Stimulated activated naive CD4-positive, alpha-beta T cell treated with Interleukin-2 at 50 U/mL for 16 hours (primary cell): ENCODE measurements around the gene BLOC1S3.
A peak's percentile ranks its signal among the peaks of the same experiment; 100 is the strongest.

Source experiments
- DNase-seq: peaks from one replicate; lab custom pipeline; 2025; lab: John Stamatoyannopoulos, UW

BLOC1S3 gene, protein sequence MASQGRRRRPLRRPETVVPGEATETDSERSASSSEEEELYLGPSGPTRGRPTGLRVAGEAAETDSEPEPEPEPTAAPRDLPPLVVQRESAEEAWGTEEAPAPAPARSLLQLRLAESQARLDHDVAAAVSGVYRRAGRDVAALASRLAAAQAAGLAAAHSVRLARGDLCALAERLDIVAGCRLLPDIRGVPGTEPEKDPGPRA

DNA sequence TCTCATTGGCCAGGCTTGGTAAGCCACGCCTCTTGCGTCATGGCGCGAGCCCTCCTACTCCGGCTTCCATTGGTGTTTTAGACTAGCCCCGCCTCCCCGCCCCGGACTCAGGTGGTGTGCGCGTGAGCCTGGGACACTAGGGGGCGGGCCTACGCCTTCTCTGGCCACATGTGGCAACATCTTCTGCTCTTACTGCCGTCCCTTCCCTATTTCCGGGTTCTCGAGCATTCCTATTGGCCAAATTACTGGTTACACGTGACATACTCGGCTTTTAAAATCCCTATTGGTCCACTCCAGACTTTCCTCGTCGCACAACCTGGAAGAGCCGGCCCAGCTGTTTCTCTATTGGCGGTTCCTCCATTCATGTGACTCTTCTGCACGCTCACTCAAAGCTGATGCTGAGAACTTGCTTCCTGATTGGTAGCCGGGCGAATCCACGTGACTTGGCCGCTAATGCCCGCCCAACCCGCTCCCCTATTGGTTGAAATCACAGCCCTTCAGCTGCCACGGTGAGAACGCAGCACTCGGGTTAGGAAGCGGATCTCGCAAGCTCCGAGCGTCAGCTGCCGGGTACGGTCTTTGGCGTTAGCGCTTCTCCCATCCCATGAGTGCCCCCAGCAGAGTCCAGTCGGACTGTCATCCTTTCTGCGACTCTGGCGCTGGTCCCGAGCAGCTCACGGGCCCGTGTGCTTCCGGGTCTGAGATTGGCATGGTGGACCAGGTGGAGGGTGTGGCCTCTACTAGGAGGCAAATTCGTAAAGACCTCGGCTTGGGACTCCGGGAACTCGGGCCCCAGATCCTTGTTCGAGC is at the start of gene BLOC1S3:
TSS of gene BLOC1S3 (plus strand) at position 523 of the 810 bp plus-strand sequence. CDS start 513 bp downstream, outside the sequence.
- peak; percentile 100 for DNase-seq

DNA sequence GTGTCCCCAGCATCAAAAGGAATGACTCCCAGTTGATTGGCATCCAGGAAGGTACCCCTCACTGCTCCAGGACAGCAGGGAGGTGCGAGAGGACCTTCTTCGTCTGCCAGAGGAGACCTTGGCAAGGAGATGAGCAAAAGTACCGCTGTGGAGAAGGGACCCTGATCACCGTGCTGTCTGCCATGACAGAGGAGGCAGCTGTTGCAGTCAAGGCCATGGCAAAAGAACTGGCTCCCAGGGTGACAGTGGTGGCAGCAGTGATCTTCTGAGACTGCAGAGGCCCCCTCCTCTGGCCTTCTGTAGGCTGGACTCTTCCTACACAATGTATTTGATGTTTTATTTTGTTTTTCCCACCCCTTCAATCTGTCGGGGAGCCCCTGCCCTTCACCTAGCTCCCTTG is 49.8 kb upstream of the BLOC1S3 start:
- no peak for DNase-seq

DNA sequence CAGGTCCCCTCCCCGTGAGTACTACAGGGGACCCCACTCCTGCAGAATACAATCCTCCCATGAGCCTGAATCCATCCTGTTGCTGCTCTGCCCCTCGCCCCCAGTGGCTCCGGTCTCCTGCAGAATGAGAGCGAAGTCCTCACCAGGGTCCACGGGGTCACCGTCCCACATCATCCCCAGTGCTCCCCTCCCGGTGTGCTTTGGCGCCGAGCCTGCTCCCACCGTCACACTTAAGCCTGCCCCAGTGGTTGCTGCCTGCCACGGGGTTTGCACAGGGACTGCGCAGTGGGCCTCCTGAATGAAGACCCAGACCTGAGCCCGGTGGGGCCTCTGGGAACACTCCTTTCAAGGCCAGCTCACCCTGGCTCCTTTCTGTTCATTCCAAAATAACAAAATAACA is 48.3 kb upstream of the BLOC1S3 start:
- no peak for DNase-seq

DNA sequence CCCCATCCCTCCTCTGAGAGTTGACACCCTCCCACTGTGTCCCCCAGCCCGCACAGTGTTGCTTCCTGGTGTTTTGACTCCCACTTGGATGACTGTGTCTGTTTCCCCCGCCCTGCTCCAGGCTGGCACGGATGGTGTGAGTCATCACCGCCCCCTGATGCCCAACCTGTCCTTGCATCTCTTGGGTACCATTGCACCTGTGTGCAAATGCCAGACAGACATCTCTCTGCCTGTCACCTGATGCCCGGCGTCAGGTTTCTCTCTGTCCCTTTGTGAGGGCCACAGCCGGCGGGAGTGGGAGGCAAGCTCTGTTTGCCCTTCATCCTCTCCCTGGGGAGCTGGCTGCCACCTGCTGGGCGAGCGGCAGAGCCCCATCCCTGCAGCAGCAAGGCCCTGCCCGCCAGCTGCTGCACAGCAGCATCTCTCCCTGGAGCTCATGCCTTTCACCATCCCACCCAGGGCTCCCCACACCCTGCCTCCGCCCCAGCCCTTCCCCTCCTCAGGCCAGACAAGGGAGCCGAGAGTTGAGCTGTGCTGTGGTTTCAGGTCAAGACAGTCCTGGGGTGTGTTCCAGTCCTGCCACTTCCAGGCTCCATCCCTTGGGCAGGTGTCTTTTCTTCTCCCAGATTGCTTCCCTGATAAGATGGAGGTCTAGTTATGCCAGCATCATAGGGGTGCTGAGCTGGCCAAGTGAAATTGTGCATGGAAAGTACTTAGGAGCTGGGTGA is 47.5 kb upstream of the BLOC1S3 start:
- peak; percentile 6 for DNase-seq

DNA sequence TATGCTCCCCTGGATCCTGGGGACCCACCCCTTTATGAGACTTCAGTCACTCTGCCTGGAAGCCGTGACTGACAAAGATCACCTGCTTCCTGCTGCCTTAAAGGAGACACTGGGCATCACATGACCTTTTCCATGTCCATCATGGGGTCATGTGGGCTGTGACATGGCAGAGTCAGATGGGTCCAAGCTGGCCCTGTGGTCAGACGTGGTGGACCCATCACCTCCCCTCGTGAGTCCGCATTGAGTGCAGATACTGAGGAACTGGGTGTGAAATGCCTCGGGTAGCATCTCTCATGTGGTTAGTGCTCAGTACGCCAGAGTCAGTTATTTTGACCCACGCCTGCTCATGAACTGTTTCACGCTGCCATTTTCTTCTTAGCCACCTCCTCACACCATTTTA is 44.9 kb upstream of the BLOC1S3 start:
- no peak for DNase-seq

DNA sequence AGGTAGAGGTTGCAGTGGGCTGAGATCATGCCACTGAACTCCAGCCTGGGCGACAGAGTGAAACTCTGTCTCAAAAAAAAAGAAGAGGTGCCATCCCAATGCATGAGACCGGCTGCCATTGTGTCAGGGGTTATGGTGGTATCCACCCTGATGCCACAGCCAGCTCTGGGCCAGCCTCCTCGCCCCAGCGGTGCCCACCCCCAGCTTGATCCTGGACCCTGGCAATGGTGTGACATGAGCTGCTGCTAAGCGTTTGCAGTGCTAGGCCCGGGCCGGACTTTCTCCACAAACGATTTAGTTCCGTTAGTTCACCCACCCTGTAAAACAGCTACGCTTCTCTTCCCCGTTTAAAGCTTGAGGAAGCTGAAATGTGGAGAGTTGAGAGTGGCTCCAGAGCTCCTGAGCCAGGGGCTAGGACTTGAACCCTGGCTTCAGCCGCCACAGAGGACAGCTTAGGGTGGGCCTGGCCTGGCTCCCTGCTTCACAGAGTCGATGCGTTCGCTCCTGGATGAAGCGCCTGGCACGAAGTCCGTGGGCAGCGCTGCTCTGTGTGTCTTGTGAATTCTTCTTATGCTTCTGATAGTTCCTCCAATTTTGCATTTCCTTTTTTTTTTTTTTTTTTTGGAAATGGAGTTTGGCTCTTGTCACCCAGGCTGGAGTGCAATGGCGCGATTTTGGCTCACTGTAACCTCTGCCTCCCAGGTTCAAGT is 43.3 kb upstream of the BLOC1S3 start:
- no peak for DNase-seq

DNA sequence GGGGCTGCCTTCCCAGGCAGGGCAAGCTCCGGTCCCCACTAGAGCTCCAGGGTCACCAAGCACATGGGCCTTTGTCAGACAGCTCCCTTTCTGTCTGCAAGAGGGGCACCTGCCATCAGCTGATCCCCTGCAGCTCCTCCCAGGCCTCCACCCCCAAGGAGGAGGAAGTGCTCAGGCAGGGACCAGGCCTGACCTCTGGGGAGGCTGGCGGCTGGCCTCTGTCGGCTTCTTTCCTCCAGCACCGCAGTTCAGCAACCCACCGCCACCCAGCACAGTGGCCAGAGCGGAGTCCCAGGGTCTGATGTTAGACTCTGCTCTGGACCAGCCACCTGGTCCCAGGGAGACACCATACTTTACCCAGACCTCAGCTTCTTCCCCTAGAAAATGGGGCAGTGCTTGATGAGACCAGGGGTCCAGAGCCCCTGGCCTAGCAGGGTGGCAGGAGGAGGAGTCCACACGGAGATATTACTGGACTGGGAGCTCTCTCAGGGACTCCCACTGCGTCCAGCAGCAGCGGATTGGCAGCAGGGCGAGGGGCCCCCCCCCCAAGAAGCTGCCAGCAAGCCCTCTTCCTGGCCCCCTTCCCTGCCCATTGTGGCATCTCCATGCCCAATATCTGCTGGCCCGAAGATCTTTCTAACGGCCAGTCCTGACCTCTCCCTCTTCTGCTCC is 41.9 kb upstream of the BLOC1S3 start:
- DNase-seq, result no peak

DNA sequence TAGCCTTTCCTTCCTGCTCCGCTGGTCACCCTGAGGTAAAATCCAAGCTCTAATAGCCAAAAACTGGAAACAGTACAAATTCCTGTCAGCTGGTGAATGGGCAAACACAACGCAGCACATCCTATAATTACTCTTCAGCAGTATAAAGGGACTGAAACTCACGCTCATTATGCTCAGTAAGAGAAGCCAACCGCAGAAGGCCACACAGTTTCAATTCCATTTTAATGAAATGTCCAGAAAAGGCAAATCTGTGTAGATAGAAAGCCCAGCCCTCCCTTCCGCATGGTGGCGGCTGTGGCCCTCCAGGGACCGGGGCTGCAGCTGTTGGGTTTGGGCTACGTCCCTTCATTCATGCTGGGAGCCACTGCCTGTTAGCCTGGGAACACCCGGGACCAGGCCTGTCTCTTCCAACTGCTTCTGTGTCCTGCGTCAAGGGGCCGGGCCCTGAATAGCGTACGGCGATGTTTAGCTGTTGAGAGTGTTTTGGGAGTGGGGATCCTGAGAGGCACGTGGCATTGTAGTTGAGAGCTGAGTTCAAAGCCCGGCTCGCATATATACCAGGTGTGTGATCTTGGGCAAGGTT is 41.3 kb upstream of the BLOC1S3 start:
- DNase-seq, result no peak

DNA sequence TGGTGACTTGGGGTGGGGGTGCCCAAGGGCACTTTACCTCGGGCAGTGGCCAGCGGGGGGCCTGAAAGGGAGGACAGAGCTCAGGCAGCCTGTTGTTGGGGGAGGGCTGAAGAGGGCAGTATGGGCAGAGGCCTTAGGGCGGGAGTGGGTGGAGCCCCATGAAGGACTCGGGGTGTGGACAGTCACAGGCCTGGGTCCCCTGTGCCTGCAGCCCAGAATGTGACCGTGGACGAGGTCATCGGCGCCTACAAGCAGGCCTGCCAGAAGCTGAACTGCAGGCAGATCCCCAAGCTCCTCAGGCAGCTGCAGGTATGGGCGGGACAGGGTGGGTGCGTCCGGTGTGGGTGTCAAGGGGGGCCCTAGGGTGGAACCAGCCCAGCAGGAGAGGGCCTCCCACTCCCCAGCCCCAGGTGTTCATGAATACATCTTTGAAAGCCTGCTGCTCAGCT is 40.3 kb upstream of the BLOC1S3 start:
- no peak for DNase-seq

DNA sequence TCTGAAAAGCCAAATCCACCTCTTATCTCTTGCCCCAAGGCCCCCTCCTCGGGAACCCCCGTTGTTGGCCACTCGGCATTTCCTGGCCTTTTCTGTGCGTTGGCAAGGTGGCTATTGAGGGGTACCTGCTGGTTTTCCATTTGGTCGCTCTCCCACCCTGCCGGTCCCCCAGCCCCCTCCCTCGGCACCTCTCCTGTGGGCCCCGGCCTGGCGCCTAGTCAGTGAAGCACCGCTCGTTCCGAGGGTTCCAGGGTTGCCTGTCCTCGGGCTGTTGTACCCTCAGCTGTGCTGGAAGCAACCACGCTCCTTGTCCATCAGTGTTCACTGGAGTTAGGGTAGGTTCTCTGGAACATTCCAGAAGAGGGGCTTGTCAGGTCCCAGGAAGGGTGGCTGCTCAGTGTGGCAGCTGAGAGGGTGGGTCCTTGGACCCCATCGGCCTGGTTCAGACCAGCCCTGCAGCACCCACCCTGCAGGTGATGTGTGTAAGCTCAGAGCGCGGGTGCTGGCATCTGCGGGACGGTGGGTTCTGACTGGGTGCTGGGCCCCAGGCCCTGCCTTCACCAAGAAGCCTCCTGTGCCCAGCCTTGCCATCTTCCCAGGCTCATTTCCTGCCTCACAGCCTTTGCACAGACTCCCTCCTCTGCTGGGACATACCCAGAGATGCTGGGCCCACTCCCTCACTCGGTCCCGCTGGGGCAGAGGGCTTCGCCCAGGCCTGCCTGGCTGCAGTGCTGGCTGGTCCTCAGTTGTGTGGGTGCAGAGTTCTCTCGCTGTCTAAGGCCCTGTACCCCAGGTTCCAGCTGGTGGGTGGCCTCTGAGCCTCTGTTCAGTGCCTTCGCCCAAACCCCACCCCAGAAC is 39.1 kb upstream of the BLOC1S3 start:
- DNase-seq, result no peak

DNA sequence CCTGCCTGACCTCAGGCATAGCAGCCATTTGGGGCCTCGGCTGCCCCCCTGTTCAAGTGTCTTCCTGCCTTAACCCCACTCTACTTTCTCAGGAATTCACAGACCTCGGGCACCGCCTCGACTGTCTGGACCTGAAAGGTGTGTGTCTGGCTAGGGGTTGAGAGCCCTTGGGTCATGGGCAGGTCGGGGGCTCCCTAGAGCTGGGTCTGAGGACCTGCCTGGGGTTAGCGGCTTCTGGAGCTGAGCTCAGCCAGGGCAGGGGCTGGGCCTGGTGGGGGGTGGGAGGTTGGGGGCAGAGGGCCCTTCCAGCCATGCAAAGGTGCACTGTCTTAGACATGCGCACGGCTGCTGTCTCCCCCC is 38.5 kb upstream of the BLOC1S3 start:
- no peak for DNase-seq

DNA sequence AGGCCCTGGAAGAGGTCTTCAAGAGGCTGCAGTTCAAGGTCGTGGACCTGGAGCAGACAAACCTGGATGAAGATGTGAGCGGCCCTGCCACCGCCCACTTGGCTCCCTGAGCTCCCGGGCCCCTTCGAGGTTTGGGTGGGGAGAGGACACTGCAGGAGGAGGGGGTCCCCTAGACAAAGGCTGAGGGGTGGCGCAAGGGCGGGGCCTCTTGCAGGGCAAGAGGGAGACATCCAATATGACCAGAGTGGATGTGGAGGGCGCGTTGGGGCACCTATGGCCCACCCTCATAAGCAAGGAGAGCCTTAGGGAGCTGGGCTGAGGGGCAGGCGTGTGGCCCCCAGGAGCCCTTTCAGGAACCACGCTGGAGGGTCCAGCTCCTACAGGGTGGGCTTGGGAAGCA is 38.1 kb upstream of the BLOC1S3 start:
- DNase-seq, result no peak

DNA sequence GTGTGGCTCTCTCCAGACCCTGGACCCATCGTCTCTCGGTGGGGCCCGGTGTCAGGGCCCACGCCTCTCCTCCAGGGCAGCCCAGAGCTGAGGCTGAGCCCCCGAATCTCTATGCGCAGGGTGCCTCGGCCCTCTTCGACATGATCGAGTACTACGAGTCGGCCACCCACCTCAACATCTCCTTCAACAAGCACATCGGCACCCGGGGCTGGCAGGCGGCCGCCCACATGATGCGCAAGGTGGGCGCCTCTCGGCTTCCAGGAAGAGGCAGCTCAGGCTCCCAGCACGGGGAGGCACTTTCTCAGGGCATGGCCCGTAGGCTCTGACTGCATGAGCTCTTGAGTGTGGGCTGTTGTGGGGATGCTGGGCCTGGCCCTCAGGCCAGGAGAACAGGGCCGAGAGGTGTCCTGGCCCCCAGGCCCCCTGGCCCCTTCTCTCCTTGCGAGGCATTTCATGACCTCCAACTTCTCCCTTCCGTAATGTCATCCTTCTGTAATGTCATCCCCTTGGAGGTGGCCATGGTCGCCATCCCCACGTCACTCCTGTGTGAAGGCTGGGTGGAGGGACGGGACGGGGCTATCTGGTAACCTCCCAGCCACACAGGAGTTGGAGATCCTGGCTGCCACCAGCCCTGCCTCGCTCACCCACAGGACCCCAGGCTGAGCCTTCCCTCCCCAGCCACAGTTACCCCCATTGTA is 37.2 kb upstream of the BLOC1S3 start:
- no peak for DNase-seq

DNA sequence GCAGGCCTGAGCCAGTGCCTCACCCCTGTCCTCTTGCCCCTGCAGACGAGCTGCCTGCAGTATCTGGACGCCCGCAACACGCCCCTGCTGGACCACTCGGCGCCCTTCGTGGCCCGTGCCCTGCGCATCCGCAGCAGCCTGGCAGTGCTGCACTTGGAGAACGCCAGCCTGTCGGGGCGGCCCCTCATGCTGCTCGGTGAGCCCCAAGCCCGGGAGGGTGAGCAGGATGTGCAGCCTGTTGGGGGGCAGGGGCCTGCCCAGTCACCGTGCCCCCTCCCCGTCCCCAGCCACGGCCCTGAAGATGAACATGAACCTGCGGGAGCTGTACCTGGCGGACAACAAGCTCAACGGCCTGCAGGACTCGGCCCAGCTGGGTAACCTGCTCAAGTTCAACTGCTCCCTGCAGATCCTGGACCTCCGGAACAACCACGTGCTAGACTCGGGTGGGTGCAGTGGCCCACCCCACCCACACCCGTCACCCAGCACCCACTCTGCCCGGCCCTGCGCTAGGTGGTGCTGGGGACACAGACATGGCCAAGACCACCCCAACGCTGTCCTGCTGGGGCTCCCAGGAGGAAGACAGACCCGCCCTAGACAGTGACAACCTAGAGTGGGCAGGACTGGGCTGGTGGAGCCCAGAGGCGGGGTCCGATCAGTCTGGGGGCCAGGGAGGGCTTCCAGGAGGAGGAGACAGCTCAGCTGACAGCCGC is 36.4 kb upstream of the BLOC1S3 start:
- DNase-seq, result no peak

DNA sequence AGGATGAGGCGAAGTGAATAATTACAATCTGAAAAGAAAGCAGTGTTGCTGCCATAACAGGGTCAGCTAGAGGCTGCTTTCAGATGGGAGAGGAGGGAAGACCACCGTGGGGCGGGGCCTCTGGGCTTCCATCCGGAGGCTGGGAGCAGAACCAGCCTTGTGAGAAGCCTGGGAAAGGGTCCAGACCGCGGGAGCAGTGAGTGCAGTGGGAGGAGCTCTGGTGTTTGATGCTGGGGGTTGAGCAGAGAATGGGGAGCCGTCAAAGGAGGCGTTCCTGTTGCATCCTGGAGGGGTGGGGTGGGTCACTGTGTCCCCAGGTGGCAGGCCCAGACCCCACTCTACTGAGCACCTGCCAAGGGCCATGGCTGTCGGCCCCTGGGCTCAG is 35.9 kb upstream of the BLOC1S3 start:
- no peak for DNase-seq

DNA sequence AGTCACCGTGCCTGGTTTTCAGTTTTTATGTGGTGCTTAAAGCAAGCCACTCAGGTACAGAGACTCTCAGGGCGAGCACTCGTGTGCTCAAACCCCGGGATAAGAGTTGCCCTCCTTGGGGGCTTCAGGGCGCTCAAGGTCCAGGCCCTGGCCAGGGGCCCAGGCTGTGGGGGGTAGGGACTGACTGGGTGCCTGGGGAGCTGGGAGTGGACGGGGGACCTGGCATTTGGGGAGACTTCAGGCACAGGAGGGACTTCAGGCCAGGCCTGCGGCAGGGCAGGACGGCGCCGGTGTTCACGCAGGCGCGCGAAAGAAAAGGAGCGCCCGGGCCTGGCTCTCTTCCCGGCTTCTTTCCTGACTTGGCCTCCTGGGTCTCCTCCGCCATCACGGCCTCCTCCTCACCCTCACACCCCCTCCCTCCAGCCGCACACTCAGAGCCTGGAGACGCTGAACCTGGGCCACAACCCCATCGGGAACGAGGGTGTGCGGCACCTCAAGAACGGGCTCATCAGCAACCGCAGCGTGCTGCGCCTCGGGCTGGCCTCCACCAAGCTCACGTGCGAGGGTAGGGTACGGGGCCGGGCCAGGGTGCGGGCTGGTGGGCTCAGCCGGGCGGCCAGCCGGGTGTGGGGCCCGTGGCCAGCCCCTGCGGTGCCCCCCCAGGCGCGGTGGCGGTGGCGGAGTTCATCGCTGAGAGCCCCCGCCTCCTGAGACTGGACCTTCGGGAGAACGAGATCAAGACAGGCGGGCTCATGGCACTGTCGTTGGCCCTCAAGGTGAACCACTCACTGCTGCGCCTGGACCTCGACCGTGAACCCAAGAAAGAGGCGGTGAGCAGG is 33.9 kb upstream of the BLOC1S3 start:
- no peak for DNase-seq

DNA sequence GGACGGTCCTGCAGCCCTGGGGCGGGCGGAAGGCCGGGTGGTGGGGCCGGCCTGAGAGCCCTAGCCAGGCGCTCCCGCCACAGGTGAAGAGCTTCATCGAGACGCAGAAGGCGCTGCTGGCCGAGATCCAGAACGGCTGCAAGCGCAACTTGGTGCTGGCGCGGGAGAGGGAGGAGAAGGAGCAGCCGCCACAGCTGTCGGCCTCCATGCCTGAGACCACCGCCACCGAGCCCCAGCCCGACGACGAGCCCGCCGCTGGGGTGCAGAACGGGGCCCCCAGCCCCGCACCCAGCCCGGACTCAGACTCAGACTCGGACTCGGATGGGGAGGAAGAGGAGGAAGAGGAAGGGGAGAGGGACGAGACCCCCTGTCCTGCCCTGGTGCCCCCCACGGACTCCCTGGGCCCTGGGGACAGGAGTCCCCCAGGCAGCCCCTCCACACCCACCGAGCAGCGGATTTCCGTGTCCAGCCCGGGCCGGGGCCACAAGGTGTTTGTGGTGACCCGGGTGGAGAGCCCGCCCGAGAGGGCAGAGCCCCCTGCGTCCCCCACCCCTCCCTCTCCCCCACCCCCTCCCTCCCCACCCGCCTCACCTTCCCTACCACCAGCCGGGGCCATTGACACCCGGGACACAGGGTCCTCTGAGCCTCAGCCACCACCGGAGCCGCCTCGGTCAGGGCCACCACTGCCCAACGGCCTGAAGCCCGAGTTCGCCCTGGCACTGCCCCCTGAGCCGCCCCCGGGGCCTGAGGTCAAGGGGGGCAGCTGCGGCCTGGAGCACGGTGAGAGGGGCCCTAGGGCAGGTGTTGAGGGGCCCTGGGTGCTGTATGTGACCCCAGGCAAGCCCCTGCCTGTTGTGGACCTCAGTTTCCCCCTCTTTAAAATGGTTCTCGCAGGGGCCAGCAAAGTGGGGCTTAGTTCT is 33.1 kb upstream of the BLOC1S3 start:
- DNase-seq, result no peak
